ENCODE measurements around the gene MAP4K4.

Gene MAP4K4

GRCh38 chr2:101874069-101874468 lies 176.6 kb downstream of the MAP4K4 start:
- WGBS (ENCODE audit: extremely low coverage, insufficient coverage, low lambda C conversion rate) = no CpG with 5 or more reads among the region's 3 CpGs
- no peak overlapping the region for H3K18ac ChIP-seq (ENCODE audit: low read length)
- no peak for DNase-seq
- no peak overlapping the region for H3K23ac ChIP-seq (ENCODE audit: low read length)
- no peaks in the 10 kb centered on the region for H3K79me2 ChIP-seq (ENCODE audit: control insufficient read depth, insufficient read depth, low read length)
- H2AK5ac ChIP-seq (ENCODE audit: low read length) = no peak overlapping the region
- H2BK5ac ChIP-seq (ENCODE audit: low read length) = no peak overlapping the region
- no peak overlapping the region for H3K4me3 ChIP-seq (ENCODE audit: low read length)
- no peak overlapping the region for H2BK15ac ChIP-seq (replicated peaks; ENCODE audit: low read depth)
- H3K4me2 ChIP-seq (ENCODE audit: low read length) = no peak overlapping the region
- no peak overlapping the region for H3K56ac ChIP-seq (ENCODE audit: low read length)
- H3K4ac ChIP-seq (ENCODE audit: low read depth, low read length) = no peak overlapping the region
- H3K36me3 ChIP-seq (ENCODE audit: control insufficient read depth, insufficient read depth, low read length) = peaks cover 12% of the 10 kb centered on the region
- H3K27ac ChIP-seq (ENCODE audit: low read depth, low read length) = no peak overlapping the region
- H3K79me1 ChIP-seq (ENCODE audit: low read length) = no peaks in the 10 kb centered on the region
- no peak overlapping the region for H2BK120ac ChIP-seq (ENCODE audit: low read depth, low read length)
- no peak overlapping the region for H3K9ac ChIP-seq (ENCODE audit: low read length)
- H4K8ac ChIP-seq (ENCODE audit: low read depth, low read length) = no peak overlapping the region
- no peak overlapping the region for H4K5ac ChIP-seq (ENCODE audit: low read length)
- no peaks in the 10 kb centered on the region for H3K27me3 ChIP-seq (ENCODE audit: insufficient read depth, low read length, poor library complexity)
- H3K4me1 ChIP-seq (ENCODE audit: control insufficient read depth, low read depth, low read length) = peaks cover 3% of the 10 kb centered on the region

GRCh38 chr2:101879466-101879865 lies 182.0 kb downstream of the MAP4K4 start:
- no peak overlapping the region for H3K4ac ChIP-seq (ENCODE audit: low read depth, low read length)

GRCh38 chr2:101881131-101881530 lies 183.6 kb downstream of the MAP4K4 start:
- Histone ChIP-seq H2AK5ac (ENCODE audit: low read length) (no peak overlapping the region), H3K23ac (ENCODE audit: low read length) (no peak overlapping the region), H3K36me3 (ENCODE audit: control insufficient read depth, insufficient read depth, low read length) (peaks cover under 1% of the 10 kb centered on the region), H3K9ac (ENCODE audit: low read length) (no peak overlapping the region), H4K8ac (ENCODE audit: low read depth, low read length) (no peak overlapping the region), H3K4me3 (ENCODE audit: low read length) (no peak overlapping the region), H2BK120ac (ENCODE audit: low read depth, low read length) (no peak overlapping the region), H3K4me2 (ENCODE audit: low read length) (no peak overlapping the region), H4K5ac (ENCODE audit: low read length) (no peak overlapping the region), H3K27me3 (ENCODE audit: insufficient read depth, low read length, poor library complexity) (no peaks in the 10 kb centered on the region), H2BK5ac (ENCODE audit: low read length) (no peak overlapping the region), H3K79me2 (ENCODE audit: control insufficient read depth, insufficient read depth, low read length) (no peaks in the 10 kb centered on the region), H3K18ac (ENCODE audit: low read length) (no peak overlapping the region), H3K27ac (ENCODE audit: low read depth, low read length) (no peak overlapping the region), H3K56ac (ENCODE audit: low read length) (no peak overlapping the region), H3K4ac (ENCODE audit: low read depth, low read length) (no peak overlapping the region), H2BK15ac (replicated peaks; ENCODE audit: low read depth) (no peak overlapping the region), H3K4me1 (ENCODE audit: control insufficient read depth, low read depth, low read length) (no peaks in the 10 kb centered on the region), H3K79me1 (ENCODE audit: low read length) (no peaks in the 10 kb centered on the region)
- DNase-seq = no peak

More at GRCh38 chr2:101879466-101879865, 182.0 kb downstream of the MAP4K4 start:
- no peak for DNase-seq
- no peak overlapping the region for H3K27ac ChIP-seq (ENCODE audit: low read depth, low read length)
- peaks cover 2% of the 10 kb centered on the region for H3K36me3 ChIP-seq (ENCODE audit: control insufficient read depth, insufficient read depth, low read length)
- H3K27me3 ChIP-seq (ENCODE audit: insufficient read depth, low read length, poor library complexity) = no peaks in the 10 kb centered on the region
- H3K56ac ChIP-seq (ENCODE audit: low read length) = no peak overlapping the region
- no peak overlapping the region for H3K23ac ChIP-seq (ENCODE audit: low read length)
- H3K79me1 ChIP-seq (ENCODE audit: low read length) = no peaks in the 10 kb centered on the region
- H4K8ac ChIP-seq (ENCODE audit: low read depth, low read length) = no peak overlapping the region
- no peak overlapping the region for H3K9ac ChIP-seq (ENCODE audit: low read length)
- H3K4me3 ChIP-seq (ENCODE audit: low read length) = no peak overlapping the region
- H3K4me2 ChIP-seq (ENCODE audit: low read length) = no peak overlapping the region
- no peak overlapping the region for H3K18ac ChIP-seq (ENCODE audit: low read length)
- H3K4me1 ChIP-seq (ENCODE audit: control insufficient read depth, low read depth, low read length) = no peaks in the 10 kb centered on the region
- H2BK15ac ChIP-seq (replicated peaks; ENCODE audit: low read depth) = no peak overlapping the region
- no peaks in the 10 kb centered on the region for H3K79me2 ChIP-seq (ENCODE audit: control insufficient read depth, insufficient read depth, low read length)
- H2BK5ac ChIP-seq (ENCODE audit: low read length) = no peak overlapping the region
- H2BK120ac ChIP-seq (ENCODE audit: low read depth, low read length) = no peak overlapping the region
- H4K5ac ChIP-seq (ENCODE audit: low read length) = no peak overlapping the region
- H2AK5ac ChIP-seq (ENCODE audit: low read length) = no peak overlapping the region

GRCh38 chr2:101882769-101883307 lies 185.3 kb downstream of the MAP4K4 start:
- H3K9ac ChIP-seq (ENCODE audit: low read length) = no peak overlapping the region
- H3K18ac ChIP-seq (ENCODE audit: low read length) = no peak overlapping the region
- H2BK5ac ChIP-seq (ENCODE audit: low read length) = no peak overlapping the region
- no peak overlapping the region for H4K5ac ChIP-seq (ENCODE audit: low read length)
- H4K8ac ChIP-seq (ENCODE audit: low read depth, low read length) = no peak overlapping the region
- H2BK15ac ChIP-seq (replicated peaks; ENCODE audit: low read depth) = no peak overlapping the region
- H2BK120ac ChIP-seq (ENCODE audit: low read depth, low read length) = no peak overlapping the region
- H3K56ac ChIP-seq (ENCODE audit: low read length) = no peak overlapping the region
- H3K4me3 ChIP-seq (ENCODE audit: low read length) = no peak overlapping the region
- DNase-seq = no peak
- no peaks in the 10 kb centered on the region for H3K27me3 ChIP-seq (ENCODE audit: insufficient read depth, low read length, poor library complexity)
- no peaks in the 10 kb centered on the region for H3K4me1 ChIP-seq (ENCODE audit: control insufficient read depth, low read depth, low read length)
- H3K36me3 ChIP-seq (ENCODE audit: control insufficient read depth, insufficient read depth, low read length) = peaks cover 5% of the 10 kb centered on the region
- no peak overlapping the region for H3K4ac ChIP-seq (ENCODE audit: low read depth, low read length)
- H3K23ac ChIP-seq (ENCODE audit: low read length) = no peak overlapping the region
- H2AK5ac ChIP-seq (ENCODE audit: low read length) = no peak overlapping the region
- H3K4me2 ChIP-seq (ENCODE audit: low read length) = no peak overlapping the region
- H3K79me1 ChIP-seq (ENCODE audit: low read length) = no peaks in the 10 kb centered on the region
- no peaks in the 10 kb centered on the region for H3K79me2 ChIP-seq (ENCODE audit: control insufficient read depth, insufficient read depth, low read length)
- H3K27ac ChIP-seq (ENCODE audit: low read depth, low read length) = no peak overlapping the region
- no CpG with 5 or more reads among the region's 4 CpGs for WGBS (ENCODE audit: extremely low coverage, insufficient coverage, low lambda C conversion rate)

GRCh38 chr2:101883860-101884259 lies 186.4 kb downstream of the MAP4K4 start:
- no peak overlapping the region for H3K27ac ChIP-seq (ENCODE audit: low read depth, low read length)
- H3K4ac ChIP-seq (ENCODE audit: low read depth, low read length) = no peak overlapping the region
- H3K79me2 ChIP-seq (ENCODE audit: control insufficient read depth, insufficient read depth, low read length) = no peaks in the 10 kb centered on the region
- H3K27me3 ChIP-seq (ENCODE audit: insufficient read depth, low read length, poor library complexity) = no peaks in the 10 kb centered on the region
- no peak overlapping the region for H3K23ac ChIP-seq (ENCODE audit: low read length)
- no peak overlapping the region for H3K4me2 ChIP-seq (ENCODE audit: low read length)
- WGBS (ENCODE audit: extremely low coverage, insufficient coverage, low lambda C conversion rate) = no CpG with 5 or more reads among the region's 3 CpGs
- no peak overlapping the region for H3K9ac ChIP-seq (ENCODE audit: low read length)
- H4K8ac ChIP-seq (ENCODE audit: low read depth, low read length) = no peak overlapping the region
- H2AK5ac ChIP-seq (ENCODE audit: low read length) = no peak overlapping the region
- H3K56ac ChIP-seq (ENCODE audit: low read length) = no peak overlapping the region
- no peak overlapping the region for H2BK5ac ChIP-seq (ENCODE audit: low read length)
- DNase-seq = peak; percentile 45
- peaks cover 5% of the 10 kb centered on the region for H3K36me3 ChIP-seq (ENCODE audit: control insufficient read depth, insufficient read depth, low read length)
- H3K4me3 ChIP-seq (ENCODE audit: low read length) = no peak overlapping the region
- no peaks in the 10 kb centered on the region for H3K79me1 ChIP-seq (ENCODE audit: low read length)
- no peaks in the 10 kb centered on the region for H3K4me1 ChIP-seq (ENCODE audit: control insufficient read depth, low read depth, low read length)
- no peak overlapping the region for H2BK15ac ChIP-seq (replicated peaks; ENCODE audit: low read depth)
- H3K18ac ChIP-seq (ENCODE audit: low read length) = no peak overlapping the region
- H4K5ac ChIP-seq (ENCODE audit: low read length) = no peak overlapping the region
- no peak overlapping the region for H2BK120ac ChIP-seq (ENCODE audit: low read depth, low read length)

- H2AK5ac ChIP-seq (ENCODE audit: low read length) = no peak overlapping the region
- no peak overlapping the region for H3K23ac ChIP-seq (ENCODE audit: low read length)
- H3K4me1 ChIP-seq (ENCODE audit: control insufficient read depth, low read depth, low read length) = no peaks in the 10 kb centered on the region
- H2BK120ac ChIP-seq (ENCODE audit: low read depth, low read length) = no peak overlapping the region
- no peak overlapping the region for H3K4ac ChIP-seq (ENCODE audit: low read depth, low read length)
- no peak overlapping the region for H4K5ac ChIP-seq (ENCODE audit: low read length)
- H3K36me3 ChIP-seq (ENCODE audit: control insufficient read depth, insufficient read depth, low read length) = peaks cover 5% of the 10 kb centered on the region
- no peak for DNase-seq
- no peak overlapping the region for H2BK15ac ChIP-seq (replicated peaks; ENCODE audit: low read depth)
- H2BK5ac ChIP-seq (ENCODE audit: low read length) = no peak overlapping the region
- no peak overlapping the region for H4K8ac ChIP-seq (ENCODE audit: low read depth, low read length)
- H3K79me2 ChIP-seq (ENCODE audit: control insufficient read depth, insufficient read depth, low read length) = no peaks in the 10 kb centered on the region
- H3K56ac ChIP-seq (ENCODE audit: low read length) = no peak overlapping the region
- no peaks in the 10 kb centered on the region for H3K79me1 ChIP-seq (ENCODE audit: low read length)
- no peak overlapping the region for H3K18ac ChIP-seq (ENCODE audit: low read length)
- H3K4me3 ChIP-seq (ENCODE audit: low read length) = no peak overlapping the region
- H3K9ac ChIP-seq (ENCODE audit: low read length) = no peak overlapping the region
- no peak overlapping the region for H3K4me2 ChIP-seq (ENCODE audit: low read length)
- WGBS (ENCODE audit: extremely low coverage, insufficient coverage, low lambda C conversion rate) = no CpG with 5 or more reads among the region's 2 CpGs
- H3K27me3 ChIP-seq (ENCODE audit: insufficient read depth, low read length, poor library complexity) = no peaks in the 10 kb centered on the region
- H3K27ac ChIP-seq (ENCODE audit: low read depth, low read length) = no peak overlapping the region
Measured at GRCh38 chr2:101884423-101884822, 186.9 kb downstream of the MAP4K4 start.
